Stimulated activated naive CD8-positive, alpha-beta T cell treated with anti-CD3 and anti-CD28 coated beads, Interleukin-15, amount 100 ng/mL, for 72 hours (primary cell): ENCODE measurements around the gene STK33.

ENCODE experiments used
- ATAC-seq: fragments of 150-1000 bp; cut with Tn5 transposase; 2 replicates; pipeline ENCODE4 v1.10.0; 2021; ENCODE audit warnings: mild to moderate bottlenecking, moderate library complexity
- DNase-seq, 2 donors: peaks; one replicate each; pipeline ENCODE4 v3.0.0; 2021 to 2022
- H3K27ac Mint-ChIP-seq, 2 donors: one replicate each; pipeline ENCODE4 v1.8.0; 2022; ENCODE audit warnings: mild to moderate bottlenecking in 2 of 2, mixed read lengths in 2 of 2, moderate library complexity in 2 of 2
- H3K27me3 Mint-ChIP-seq: one replicate; pipeline ENCODE4 v1.8.0; 2022; ENCODE audit warnings: mixed read lengths
- H3K4me1 Mint-ChIP-seq: one replicate; pipeline ENCODE4 v1.8.0; 2022; ENCODE audit warnings: mild to moderate bottlenecking, mixed read lengths
- H3K4me3 Mint-ChIP-seq, 2 donors: one replicate each; pipeline ENCODE4 v1.8.0; 2022; ENCODE audit warnings: mild to moderate bottlenecking in 2 of 2, mixed read lengths in 2 of 2, moderate library complexity in 1 of 2
- H3K9me3 Mint-ChIP-seq, 2 donors: one replicate each; pipeline ENCODE4 v1.8.0; 2022; ENCODE audit warnings: mixed read lengths in 2 of 2

STK33 gene

GRCh38 chr11:8383227-8383626 lies 210.8 kb downstream of the STK33 start:
- H3K27me3 Mint-ChIP-seq = no peaks in the 10 kb centered on the region
- H3K9me3 Mint-ChIP-seq = no peaks in the 10 kb centered on the region
- no peak overlapping the region for H3K4me3 Mint-ChIP-seq

GRCh38 chr11:8382436-8383053 lies 211.5 kb downstream of the STK33 start:
- no peak for DNase-seq
- no peaks in the 10 kb centered on the region for H3K27me3 Mint-ChIP-seq

More at GRCh38 chr11:8383227-8383626, 210.8 kb downstream of the STK33 start:
- DNase-seq (no peak), ATAC-seq (no peak)
- Mint-ChIP-seq H3K27ac (no peak overlapping the region), H3K4me1 (no peaks in the 10 kb centered on the region)

GRCh38 chr11:8381871-8382396 lies 212.1 kb downstream of the STK33 start:
- Mint-ChIP-seq H3K27ac (no peak overlapping the region), H3K4me1 (no peaks in the 10 kb centered on the region), H3K4me3 (no peak overlapping the region), H3K9me3 (no peaks in the 10 kb centered on the region), H3K27me3 (no peaks in the 10 kb centered on the region)
- DNase-seq (no peak), ATAC-seq (peak; percentile 33)

More at GRCh38 chr11:8382436-8383053, 211.5 kb downstream of the STK33 start:
- H3K9me3 Mint-ChIP-seq = no peaks in the 10 kb centered on the region
- H3K27ac Mint-ChIP-seq = no peak overlapping the region
- H3K4me1 Mint-ChIP-seq = no peaks in the 10 kb centered on the region
- ATAC-seq = peak; percentile 36
- H3K4me3 Mint-ChIP-seq = no peak overlapping the region

- H3K9me3 Mint-ChIP-seq = no peaks in the 10 kb centered on the region
- H3K4me3 Mint-ChIP-seq = no peak overlapping the region
- no peaks in the 10 kb centered on the region for H3K27me3 Mint-ChIP-seq
- no peak overlapping the region for H3K27ac Mint-ChIP-seq
- no peak for DNase-seq
- ATAC-seq = no peak
- no peaks in the 10 kb centered on the region for H3K4me1 Mint-ChIP-seq
Observed at GRCh38 chr11:8381343-8381742, 212.7 kb downstream of the STK33 start.

GRCh38 chr11:8375932-8376331 lies 218.1 kb downstream of the STK33 start:
- ATAC-seq (no peak), DNase-seq (no peak)
- Mint-ChIP-seq H3K27ac (no peak overlapping the region), H3K27me3 (no peaks in the 10 kb centered on the region), H3K4me1 (no peaks in the 10 kb centered on the region), H3K4me3 (no peak overlapping the region), H3K9me3 (no peaks in the 10 kb centered on the region)

- Mint-ChIP-seq H3K27me3 (no peaks in the 10 kb centered on the region), H3K27ac (no peak overlapping the region), H3K9me3 (no peaks in the 10 kb centered on the region), H3K4me3 (no peak overlapping the region), H3K4me1 (no peaks in the 10 kb centered on the region)
- no peak for ATAC-seq
- no peak for DNase-seq
Observed at GRCh38 chr11:8375460-8375859, 218.6 kb downstream of the STK33 start.

GRCh38 chr11:8374716-8375115 lies 219.3 kb downstream of the STK33 start:
- no peaks in the 10 kb centered on the region for H3K27me3 Mint-ChIP-seq
- no peaks in the 10 kb centered on the region for H3K4me1 Mint-ChIP-seq
- no peak for DNase-seq
- H3K27ac Mint-ChIP-seq = no peak overlapping the region
- no peaks in the 10 kb centered on the region for H3K9me3 Mint-ChIP-seq
- H3K4me3 Mint-ChIP-seq = no peak overlapping the region
- no peak for ATAC-seq

GRCh38 chr11:8373519-8374432 lies 220.3 kb downstream of the STK33 start:
- Mint-ChIP-seq H3K4me3 (no peak overlapping the region), H3K9me3 (no peaks in the 10 kb centered on the region), H3K27ac (peak overlapping the region in 1 of 2 donors; percentile 68), H3K4me1 (no peaks in the 10 kb centered on the region), H3K27me3 (no peaks in the 10 kb centered on the region)
- ATAC-seq = no peak
- DNase-seq = no peak

- no peaks in the 10 kb centered on the region for H3K27me3 Mint-ChIP-seq
- no peaks in the 10 kb centered on the region for H3K9me3 Mint-ChIP-seq
- ATAC-seq = no peak
- H3K4me1 Mint-ChIP-seq = no peaks in the 10 kb centered on the region
- DNase-seq = no peak
- H3K4me3 Mint-ChIP-seq = no peak overlapping the region
- H3K27ac Mint-ChIP-seq = peak overlapping the region in 1 of 2 donors; percentile 77
Observed at GRCh38 chr11:8372641-8373381, 221.2 kb downstream of the STK33 start.

- no peaks in the 10 kb centered on the region for H3K27me3 Mint-ChIP-seq
- H3K9me3 Mint-ChIP-seq = no peaks in the 10 kb centered on the region
- peak overlapping the region in 1 of 2 donors; percentile 60 for H3K27ac Mint-ChIP-seq
- ATAC-seq (no peak), DNase-seq (no peak)
- no peak overlapping the region for H3K4me3 Mint-ChIP-seq
- H3K4me1 Mint-ChIP-seq = no peaks in the 10 kb centered on the region
Observed at GRCh38 chr11:8371516-8371884, 222.5 kb downstream of the STK33 start.

GRCh38 chr11:8370812-8371515 lies 223.1 kb downstream of the STK33 start:
- no peak for DNase-seq
- H3K27ac Mint-ChIP-seq = peak overlapping the region in 1 of 2 donors; percentile 28
- H3K9me3 Mint-ChIP-seq = no peaks in the 10 kb centered on the region
- H3K27me3 Mint-ChIP-seq = no peaks in the 10 kb centered on the region
- H3K4me1 Mint-ChIP-seq = no peaks in the 10 kb centered on the region
- no peak overlapping the region for H3K4me3 Mint-ChIP-seq
- ATAC-seq = no peak

- H3K4me3 Mint-ChIP-seq = no peak overlapping the region
- no peak for DNase-seq
- no peaks in the 10 kb centered on the region for H3K9me3 Mint-ChIP-seq
- H3K27ac Mint-ChIP-seq = no peak overlapping the region
- no peak for ATAC-seq
- no peaks in the 10 kb centered on the region for H3K4me1 Mint-ChIP-seq
- no peaks in the 10 kb centered on the region for H3K27me3 Mint-ChIP-seq
Observed at GRCh38 chr11:8369592-8370205, 224.3 kb downstream of the STK33 start.

GRCh38 chr11:8368772-8369171 lies 225.3 kb downstream of the STK33 start:
- ATAC-seq (no peak), DNase-seq (no peak)
- no peaks in the 10 kb centered on the region for H3K4me1 Mint-ChIP-seq
- no peaks in the 10 kb centered on the region for H3K9me3 Mint-ChIP-seq
- no peak overlapping the region for H3K27ac Mint-ChIP-seq
- no peak overlapping the region for H3K4me3 Mint-ChIP-seq
- no peaks in the 10 kb centered on the region for H3K27me3 Mint-ChIP-seq

- Mint-ChIP-seq H3K4me1 (no peaks in the 10 kb centered on the region), H3K27ac (no peak overlapping the region), H3K4me3 (no peak overlapping the region), H3K27me3 (no peaks in the 10 kb centered on the region), H3K9me3 (no peaks in the 10 kb centered on the region)
- DNase-seq = no peak
- ATAC-seq = no peak
Observed at GRCh38 chr11:8368194-8368593, 225.8 kb downstream of the STK33 start.

- Mint-ChIP-seq H3K9me3 (no peaks in the 10 kb centered on the region), H3K27ac (no peak overlapping the region), H3K4me1 (no peaks in the 10 kb centered on the region), H3K4me3 (no peak overlapping the region), H3K27me3 (no peaks in the 10 kb centered on the region)
- ATAC-seq (peak; percentile 15), DNase-seq (no peak)
Observed at GRCh38 chr11:8366316-8366715, 227.7 kb downstream of the STK33 start.
